Kidney tubule cell (primary cell): ENCODE measurements around the gene BZW2.
"Not testable (repeated sequence)": the region's sequence is repeated elsewhere in the genome, so short reads cannot be mapped to it uniquely, and the experiment has no call there.

ENCODE experiments used
- DNase-seq: peaks from one replicate; pipeline ENCODE4 v3.0.0-alpha.2; 2018; ENCODE audit warnings: low spot score

BZW2 gene

DNA sequence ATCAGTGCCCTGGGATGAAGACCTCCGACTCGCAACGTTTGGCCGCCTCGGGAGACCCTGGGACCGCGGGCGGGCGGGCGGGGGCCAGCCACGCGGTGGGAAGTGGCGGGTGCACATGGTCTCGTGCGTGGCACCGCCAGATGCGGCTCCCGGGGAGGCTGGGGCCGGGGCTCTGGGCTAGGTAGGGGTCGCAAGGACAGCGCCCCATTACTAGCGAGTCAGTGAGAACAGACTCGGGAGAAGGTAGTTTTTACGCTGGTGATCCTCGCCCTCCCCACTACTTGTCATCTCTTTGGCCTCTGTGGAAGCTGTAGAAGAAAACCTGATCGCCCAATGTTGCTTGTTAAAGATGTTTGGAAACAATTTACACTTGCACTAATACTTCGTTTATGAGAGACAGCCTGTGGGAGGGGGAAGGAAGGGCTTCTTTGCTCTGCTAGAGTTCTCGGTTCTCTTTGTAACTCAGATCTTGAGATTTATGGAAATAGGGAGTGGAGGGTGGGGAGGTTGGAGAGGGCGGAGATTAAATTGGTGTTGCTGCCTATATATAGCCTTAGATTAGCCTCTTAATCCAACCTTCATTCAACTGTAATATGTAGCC, 591 bp downstream of the BZW2 start:
- peak; percentile 24 for DNase-seq

DNA sequence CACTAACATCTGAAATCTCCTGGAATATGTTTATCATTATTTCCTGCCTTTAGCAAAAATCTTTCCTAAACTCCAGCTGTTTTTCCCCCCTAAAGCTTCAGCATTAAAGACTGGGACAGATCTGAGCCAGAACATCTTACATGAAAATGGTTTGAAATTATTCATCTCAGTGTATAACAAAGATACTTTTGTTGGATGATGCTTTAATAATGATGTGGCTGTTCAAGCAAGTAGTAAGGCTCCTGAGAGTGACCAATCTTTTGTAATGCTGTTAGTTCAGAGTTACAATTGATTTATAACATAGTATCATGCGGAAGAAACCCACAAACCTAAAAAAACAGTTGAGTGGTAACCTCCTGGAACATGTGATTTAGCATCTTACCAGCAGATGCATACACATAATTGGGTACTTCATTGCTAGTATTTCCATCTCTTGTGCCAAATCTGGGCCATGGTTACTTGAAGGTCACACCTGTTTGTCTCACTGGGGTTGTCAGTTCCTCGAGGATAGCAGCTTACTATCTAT, 1.5 kb downstream of the BZW2 start:
- no peak for DNase-seq

DNA sequence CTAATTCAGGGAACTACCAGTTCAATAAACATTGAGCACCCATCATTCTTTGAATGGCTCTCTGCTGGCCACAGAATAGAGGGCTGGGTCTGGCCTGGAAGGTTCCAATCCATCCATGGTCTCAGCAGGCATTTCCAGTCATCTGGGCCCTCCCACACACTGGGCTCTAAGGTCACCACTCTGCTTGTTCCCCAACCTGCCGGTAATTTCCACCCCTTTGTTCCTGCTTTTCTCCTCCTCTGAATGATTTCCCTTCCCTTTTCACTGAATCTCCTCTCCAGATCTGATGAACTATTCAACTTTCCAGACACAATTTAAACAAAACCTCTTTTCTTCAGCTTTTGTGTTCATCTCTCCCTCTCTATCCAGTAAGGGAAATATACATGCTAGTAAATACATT, 2.6 kb downstream of the BZW2 start:
- DNase-seq, result no peak

DNA sequence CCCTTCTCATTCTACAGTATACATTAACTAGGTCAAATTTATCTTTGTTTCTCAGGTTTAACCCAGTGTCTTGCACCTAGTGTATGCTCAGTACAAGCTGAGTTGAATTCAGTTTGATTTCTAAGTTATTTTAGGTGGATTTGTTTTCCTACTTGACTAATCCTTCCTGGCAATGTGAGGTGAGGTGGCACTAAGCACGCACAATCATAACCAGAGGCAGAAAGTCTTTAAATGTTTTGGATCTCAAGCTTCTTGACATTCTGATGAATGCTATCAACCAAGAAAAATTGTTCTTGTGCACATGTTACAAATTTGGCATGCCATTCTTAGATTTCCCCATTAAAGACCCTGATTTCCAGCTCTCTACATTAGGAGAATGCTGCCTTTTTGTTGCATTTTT, 3.2 kb downstream of the BZW2 start:
- DNase-seq, result peak; percentile 34

DNA sequence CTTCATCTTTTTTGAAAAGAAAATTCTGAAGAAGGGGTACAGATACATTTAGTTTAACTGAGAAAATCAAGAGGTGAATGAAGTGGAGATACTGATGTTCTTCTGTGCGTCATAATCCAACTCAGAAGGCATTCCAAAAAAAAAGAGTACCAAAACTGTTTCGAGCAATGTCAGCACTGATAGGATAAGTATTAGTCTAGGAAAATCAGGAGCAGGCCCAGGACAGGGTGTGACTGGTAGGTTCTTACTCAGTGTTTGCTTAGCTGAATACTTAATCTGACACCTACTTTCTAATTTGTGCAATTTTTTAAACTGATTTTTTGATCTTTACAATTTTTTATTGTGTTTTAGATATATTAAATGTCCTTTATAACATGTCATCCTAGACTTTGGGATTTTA, 4.3 kb downstream of the BZW2 start:
- DNase-seq, result no peak

DNA sequence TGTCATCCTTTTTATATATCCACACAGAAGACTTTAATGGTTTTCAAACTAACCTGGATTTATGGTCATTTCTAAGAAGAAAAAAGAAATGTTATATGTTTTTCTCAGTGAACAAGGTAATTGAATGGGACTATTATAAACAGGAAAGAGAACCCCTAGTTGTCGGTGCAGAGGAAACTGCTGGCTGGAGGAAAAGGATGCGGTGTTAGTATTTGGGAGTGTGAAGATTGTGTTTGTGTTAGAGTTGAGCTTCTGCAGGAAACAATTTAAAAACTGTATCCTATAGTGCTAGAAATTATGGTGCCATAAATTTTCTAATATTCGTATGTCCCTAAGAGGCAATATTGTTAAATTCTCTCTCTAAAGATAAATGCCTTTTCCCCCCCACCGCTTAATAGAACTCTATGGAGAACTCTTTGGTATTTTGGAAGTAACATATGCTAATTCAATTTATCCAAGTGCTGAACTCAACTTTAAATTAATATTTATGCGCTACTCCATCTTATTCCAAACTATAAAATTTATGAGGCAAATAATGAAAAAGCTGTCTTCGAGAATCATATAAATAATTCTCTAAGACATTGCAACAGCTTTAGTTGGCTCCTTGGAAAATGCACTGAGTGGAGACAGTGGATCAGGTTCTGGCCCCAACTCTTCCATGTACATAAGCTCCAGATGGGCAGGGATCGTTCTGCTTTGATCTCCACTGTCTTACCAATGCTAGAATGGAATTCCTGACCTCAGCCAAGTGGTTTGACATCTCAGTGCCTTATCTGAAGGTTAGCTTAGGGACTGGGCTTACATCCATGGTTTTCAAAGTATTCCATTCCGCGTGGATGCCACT, 5.6 kb downstream of the BZW2 start:
- no peak for DNase-seq

DNA sequence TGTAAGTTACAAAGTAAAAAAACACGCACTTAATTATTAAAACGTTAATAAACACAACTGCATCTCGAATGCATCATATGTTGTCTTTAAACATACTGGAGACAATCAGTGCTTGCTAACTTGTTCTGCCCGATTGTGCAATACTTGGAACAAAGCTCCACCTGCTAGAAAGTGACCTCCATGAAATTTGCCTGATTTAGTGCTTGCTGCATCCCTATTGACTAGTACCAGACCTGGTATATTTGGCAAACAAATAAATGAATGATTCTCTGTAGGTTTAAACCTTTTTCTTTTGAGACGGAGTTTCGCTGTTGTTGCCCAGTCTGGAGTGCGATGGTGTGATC, 6.2 kb downstream of the BZW2 start:
- DNase-seq, result no peak

DNA sequence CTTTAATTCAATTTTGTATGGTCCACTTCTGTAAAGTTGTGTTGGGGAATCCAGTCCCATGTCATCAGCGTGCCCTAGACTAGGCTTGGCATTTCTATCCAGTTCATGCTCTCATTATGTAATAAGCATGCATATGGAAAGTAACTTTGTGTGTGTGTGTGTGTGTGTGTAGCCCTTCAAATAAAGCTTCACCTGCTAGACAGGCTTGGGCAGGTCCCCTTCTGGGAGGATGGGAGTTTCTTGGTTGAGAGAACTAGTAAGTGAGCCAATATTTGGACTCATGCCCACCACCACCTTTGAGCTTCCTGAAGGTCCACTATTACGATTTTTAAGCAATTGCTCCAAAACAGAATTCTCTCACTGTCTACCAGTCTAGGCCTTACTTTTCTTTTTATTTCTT, 6.9 kb downstream of the BZW2 start:
- no peak for DNase-seq

DNA sequence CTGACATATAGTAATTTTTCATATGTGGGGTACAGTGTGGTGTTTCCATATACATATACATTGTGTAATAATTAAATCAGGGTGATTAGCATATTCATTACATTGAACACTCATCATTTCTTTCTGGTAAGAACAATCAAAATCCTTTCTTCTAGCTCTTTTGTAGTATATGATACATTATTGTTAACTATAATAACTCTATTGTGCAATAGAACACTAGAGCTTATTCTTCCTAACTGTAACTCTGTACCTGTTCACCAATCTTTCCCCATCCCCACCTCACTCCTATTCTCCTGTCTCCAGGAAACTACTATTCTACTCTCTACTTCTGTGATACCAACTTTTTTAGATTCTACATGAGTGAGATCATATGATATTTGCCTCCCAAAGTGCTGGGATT, 9.4 kb downstream of the BZW2 start:
- no peak for DNase-seq

DNA sequence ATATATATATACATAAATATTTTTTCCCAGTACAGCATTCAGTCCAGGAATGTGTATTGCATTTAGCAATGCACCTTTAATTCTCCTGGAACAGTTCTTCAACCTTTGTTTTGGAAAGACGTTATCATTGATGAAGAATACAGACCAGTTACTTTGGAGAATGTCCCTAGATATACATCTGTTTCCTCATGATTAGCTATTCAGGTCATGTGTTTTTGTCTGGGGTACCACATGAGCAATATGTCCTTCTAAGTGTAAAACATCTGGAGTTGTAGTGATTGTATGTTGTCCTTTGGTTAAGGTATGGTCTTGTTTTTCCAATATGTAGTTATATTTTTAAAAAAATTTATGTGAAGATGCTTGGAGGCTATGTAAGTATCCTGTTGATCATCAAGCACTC, 10.2 kb downstream of the BZW2 start:
- DNase-seq, result no peak

DNA sequence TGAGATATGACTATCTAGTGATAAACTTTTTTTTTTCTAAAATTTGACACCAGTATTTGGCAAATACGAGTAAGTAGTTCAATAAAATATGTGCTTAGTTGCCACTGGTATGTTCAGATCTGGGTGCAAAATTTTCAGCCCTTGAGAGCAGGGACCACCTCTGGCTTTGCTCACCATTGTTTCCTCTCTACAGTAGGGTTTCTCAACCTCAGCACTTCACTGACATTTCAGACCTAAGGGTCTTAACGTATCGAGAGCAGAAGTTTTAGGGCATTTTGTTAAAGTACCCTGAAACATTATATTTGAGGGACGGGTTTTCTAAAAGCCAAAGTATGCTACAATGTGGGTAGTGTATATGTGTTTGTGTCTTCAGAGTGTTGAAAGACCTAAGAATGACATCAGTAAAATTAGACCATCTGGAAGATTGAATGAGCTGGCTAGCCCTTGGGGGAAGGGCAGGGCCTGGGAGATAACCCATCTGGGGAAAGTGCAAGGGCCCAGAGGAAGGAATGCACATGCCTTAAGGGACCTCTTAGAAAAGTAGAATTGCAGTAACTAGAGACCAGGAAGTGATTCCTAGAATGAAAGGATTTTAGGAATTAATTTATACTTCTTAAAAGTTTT, 11.8 kb downstream of the BZW2 start:
- peak; percentile 62 for DNase-seq

DNA sequence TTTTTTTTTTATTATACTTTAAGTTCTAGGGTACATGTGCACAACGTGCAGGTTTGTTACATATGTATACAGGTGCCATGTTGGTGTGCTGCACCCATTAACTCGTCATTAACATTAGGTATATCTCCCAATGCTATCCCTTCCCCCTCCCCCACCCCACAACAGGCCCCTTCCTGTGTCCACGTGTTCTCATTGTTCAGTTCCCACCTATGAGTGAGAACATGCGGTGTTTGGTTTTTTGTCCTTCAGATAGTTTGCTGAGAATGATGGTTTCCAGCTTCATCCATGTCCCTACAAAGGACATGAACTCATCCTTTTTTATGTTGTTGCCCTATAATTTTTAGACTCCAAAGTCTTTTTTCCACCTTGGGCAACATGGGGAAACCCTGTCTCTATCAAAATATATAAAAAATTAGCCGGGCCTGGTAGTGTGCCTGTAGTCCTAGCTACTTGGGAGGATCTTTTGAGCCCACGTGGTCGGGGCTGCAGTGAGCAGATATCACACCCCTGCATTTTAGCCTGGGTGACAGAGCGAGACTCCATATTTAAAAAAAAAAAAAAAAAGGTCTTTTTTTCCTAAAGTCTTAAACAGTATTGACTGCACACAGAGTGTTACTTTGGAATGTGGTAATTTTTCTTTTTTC, 14.0 kb downstream of the BZW2 start:
- not testable (repeated sequence) for DNase-seq

DNA sequence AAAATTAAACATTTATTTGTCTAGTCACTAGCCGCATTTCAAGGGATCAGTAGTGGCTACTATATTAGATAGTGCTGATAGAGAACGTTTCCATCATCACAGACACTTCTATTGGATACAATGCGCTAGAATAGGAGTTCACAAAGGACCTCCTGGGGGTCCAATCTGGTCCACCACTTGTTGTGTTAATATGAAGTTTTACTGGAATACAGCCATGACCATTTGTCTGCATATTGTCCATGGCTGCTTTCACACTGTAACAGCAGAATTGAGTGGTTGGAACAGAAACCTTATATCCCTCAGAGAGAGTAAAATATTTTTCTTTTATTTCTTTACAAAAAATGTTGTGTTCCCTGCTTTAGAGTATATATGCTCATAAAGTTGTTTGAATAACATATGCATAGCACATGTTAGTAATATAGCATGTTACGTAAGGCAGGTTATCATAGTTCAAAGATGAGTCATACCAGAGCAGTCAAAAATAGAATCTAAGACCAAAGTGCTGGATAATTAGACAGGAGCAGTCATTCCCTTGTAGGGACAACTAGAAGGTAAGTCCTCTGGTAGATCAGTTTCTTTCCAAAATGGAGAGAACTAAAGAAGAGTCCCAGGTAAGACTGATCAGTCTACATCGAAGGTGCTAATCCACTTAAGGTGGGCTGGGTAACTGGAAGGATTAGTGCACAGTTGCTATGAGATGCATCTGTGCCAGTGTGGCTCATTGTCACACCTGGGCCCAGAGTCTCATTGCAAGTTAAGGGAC, 14.9 kb downstream of the BZW2 start:
- peak; percentile 47 for DNase-seq

DNA sequence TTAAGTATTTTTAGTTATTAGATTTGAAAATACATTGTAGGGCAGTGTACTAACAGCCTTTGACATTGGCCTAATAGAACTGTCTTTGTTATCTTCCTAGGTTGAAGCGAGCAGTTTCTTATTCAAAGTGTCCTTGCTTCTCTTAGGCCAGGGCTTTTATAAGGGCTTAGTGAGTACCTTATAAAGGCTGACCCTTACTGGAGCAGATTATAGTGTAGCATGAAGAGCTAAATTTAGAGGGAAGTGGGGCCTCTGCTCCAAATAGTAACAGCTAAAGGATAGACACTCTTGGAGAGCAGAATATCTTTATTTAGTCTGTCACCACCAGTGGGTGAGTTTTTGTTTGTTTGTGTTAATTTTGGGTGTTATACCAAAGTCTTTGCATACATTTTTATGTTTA, 15.9 kb downstream of the BZW2 start:
- no peak for DNase-seq

DNA sequence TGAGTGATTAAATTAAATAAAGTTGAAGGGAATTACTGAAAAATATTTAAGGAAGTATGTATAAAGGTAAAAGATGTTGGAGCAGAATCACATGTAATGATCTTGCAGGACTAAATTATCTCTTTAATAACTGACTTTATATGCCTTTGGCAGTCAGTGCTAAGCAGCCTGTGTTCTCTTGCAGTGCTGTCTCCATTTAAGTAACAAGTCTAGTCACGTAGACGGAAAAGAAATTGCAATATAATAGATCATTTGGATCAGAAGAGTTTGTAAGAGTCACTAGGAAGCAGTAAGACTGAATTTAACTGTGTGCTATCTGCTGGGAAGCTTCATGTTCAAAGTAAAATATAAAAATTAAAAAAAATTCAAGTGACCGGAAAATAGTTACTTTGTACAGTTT, 21.4 kb downstream of the BZW2 start:
- no peak for DNase-seq

DNA sequence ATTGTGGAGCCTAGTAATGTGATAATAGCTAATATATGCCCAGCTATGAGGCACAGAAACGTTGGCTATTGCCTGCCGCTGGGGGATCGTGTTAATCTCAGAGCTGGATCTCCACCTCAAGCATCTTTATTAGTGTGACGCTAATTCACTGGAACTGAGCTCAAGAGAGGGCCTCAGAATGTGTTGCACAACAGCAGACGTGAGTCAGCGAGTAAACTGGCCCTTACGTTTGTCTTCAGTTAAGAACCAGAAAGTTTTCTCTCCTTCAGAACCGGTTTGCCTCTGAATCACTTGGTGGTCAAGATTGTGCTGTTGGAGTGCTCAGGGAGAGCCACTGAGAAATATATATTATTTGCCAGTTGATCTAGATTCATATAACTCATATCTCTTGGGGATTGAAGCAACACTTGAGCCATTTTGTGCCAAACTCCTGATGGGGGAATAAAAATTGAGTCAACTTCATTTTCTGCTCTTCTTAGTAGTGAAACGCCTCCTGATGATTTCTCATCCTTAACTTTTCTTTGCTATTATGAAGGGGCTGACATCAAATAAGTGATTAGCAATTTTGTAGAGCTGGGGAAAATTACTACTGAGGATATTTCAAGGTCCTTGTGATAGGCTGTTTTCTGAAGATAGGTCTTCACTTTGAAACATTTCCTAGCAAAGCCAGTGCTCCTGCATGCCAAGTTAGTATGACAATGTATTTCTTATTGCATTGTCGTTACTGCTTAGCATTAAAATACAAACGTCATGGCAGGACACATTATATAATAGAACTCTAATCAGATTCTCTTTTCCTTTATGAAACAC, 22.3 kb downstream of the BZW2 start:
- DNase-seq, result peak; percentile 82

DNA sequence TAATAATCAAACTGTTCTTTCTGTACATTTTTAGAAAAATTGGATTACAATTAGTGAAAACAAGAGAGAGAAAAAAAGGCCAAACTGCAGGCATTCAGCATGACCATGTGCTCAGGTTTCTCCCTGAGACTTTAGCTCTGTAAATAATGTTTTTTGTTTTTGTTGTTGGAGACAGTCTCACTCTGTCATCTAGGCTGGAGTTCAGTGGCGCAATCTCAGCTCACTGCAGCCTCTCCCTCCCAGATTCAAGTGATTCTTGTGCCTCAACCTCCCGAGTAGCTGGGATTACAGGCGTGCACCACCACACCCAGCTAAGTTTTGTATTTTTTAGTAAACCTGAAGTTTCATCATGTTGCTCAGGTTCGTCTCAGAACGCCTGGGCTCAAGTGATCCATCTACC, 23.0 kb downstream of the BZW2 start:
- DNase-seq, result no peak

DNA sequence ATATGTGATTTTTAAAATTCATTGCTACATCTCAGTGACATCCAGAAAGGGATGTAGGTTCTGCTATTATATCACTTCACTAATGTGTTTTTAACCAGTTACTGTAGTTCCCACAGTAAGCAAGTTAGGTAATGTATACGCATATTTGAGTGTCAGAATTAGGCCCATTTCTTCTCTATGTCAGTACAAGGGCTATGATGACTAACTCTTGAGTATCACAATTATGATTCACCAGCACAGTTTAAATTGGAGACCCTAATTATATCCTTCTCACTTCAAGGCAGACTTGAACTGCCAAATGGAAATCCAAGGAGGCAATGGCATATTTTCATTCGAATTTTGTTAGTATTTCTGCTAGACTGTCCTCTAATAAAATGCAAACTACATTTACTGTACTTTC, 23.6 kb downstream of the BZW2 start:
- DNase-seq, result no peak

DNA sequence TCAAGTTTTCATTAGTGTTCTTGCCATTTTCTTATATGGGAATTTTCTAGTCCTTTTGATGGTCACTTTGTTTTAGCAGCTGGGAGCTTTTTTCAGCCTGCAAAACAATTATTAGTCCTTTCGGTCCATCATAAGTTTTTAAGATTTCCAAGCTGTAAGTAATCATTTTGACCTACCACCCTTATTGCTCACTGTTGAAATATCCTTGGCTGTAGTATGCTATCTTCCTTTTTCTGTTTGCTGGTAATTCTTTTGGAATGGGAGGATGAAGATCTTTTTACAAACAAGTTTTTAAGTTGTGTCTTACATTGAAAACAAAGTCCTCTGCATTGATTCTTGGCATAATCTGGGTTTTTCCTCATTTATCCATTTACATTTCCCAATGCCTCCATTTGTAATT, 24.0 kb downstream of the BZW2 start:
- DNase-seq, result no peak

DNA sequence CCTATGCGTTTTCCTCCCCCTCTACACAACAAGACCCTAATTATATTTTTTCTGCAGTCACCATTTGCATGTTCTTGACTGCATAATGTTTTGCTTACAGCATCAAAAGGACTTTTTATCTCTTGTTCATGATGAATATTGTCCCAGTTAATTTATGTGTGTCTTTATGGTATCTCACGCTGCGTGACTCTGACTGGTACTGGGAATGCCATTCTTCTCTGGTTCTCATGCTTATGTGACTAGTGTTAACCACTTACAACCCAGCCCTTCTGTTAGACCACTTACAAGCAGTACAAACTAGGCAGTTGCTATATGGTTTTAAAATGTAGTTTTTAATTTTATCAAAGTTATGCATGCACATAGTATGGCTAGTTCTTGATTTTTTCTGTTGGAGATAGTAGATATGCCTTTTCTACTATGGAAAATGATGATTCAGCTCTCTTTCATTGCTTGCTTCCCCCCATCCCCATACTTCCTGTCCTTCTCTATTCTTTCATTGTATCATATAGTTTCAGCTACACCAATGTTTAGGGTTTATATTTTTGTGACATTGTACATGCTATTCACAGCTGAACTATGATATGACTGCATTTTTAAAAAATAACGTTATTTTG, 24.9 kb downstream of the BZW2 start:
- no peak for DNase-seq

DNA sequence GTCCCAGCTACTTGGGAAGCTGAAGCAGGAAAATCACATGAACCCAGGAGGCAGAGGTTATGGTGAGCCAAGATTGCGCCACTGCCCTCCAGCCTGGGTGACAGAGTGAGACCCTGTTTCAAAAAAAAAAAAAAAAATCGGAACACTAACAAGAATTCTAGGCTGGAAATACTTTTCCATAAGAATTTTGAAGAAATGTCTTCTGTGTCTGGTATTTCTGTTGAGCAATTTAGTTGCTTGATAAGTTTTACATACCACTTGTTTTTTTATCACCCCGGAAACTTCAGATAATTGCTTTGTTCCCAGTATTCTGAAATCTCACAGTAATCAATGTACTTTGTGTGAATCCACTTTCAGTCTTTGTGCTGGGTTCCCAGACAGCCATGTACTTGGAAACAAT, 25.8 kb downstream of the BZW2 start:
- no peak for DNase-seq
